Right lobe of liver (tissue), 4 donors: ENCODE measurements around the gene SLC37A1.

Experiments
- CTCF ChIP-seq, 4 donors: fragments of 200-600 bp in 3 of 4; fragments of 450-650 bp in 1 of 4; IDR thresholded peaks; one replicate each; pipeline versions ENCODE4 v1.5.1 to v1.8.0; 2016 to 2022; ENCODE audit warnings: antibody characterized with exemption in 4 of 4, mild to moderate bottlenecking in 2 of 4
- POLR2A ChIP-seq: fragments of 450-650 bp; IDR thresholded peaks from one replicate; pipeline ENCODE4 v1.6.1; 2017; ENCODE audit warnings: antibody characterized with exemption, mild to moderate bottlenecking
- donor health status: DM: no; HTN: no; CAD: no.
- donor health status: DM: no; HTN: no; CAD: no.
- donor health status: DM: no; HTN: yes; CAD: no.

GRCh38 chr21:42548687-42549406, 35.2 kb downstream of the SLC37A1 start:
- TF ChIP-seq CTCF (IDR thresholded peaks at IDR 0.05), result no peak
- no peak for TF ChIP-seq POLR2A
